Glomerular endothelial cell (primary cell): ENCODE data around the gene POLD3. TPM values are rescaled to one million over a fixed set of nuclear protein-coding genes. Genes with fewer than 3 reads are reported as not detected.

Source experiments
- DNase-seq: peaks from one replicate; pipeline ENCODE4 v3.0.0-alpha.2; 2011; ENCODE audit warnings: low read depth, low spot score; ENCODE audit errors: extremely low read depth
- total RNA-seq: library from RNA; depleted of rRNA; stranded (reverse); fragments of >200 nt; gene quantifications from 2 replicates; pipeline ENCODE4 v1.2.3, GENCODE V29; 2015

Gene POLD3
- total RNA-seq, 1 donor from 2014 or later = 12.1 TPM

- no peak for DNase-seq
Observed at GRCh38 chr11:74672332-74672955, 80.1 kb downstream of the POLD3 start.

- DNase-seq = no peak
Observed at GRCh38 chr11:74672956-74673692, 80.7 kb downstream of the POLD3 start.

- DNase-seq = no peak
Observed at GRCh38 chr11:74673693-74674360, 81.4 kb downstream of the POLD3 start.

- DNase-seq = no peak
Observed at GRCh38 chr11:74675761-74676160, 83.4 kb downstream of the POLD3 start.

GRCh38 chr11:74676596-74676995 lies 84.2 kb downstream of the POLD3 start:
- DNase-seq = no peak

- no peak for DNase-seq
Observed at GRCh38 chr11:74677131-74677530, 84.7 kb downstream of the POLD3 start.

GRCh38 chr11:74678041-74678440 lies 85.7 kb downstream of the POLD3 start:
- no peak for DNase-seq

- DNase-seq = no peak
Observed at GRCh38 chr11:74678591-74679512, 86.5 kb downstream of the POLD3 start.

- DNase-seq = no peak
Observed at GRCh38 chr11:74679513-74679865, 87.1 kb downstream of the POLD3 start.

- no peak for DNase-seq
Observed at GRCh38 chr11:74680035-74680671, 87.8 kb downstream of the POLD3 start.

GRCh38 chr11:74680703-74681531 lies 88.5 kb downstream of the POLD3 start:
- DNase-seq = no peak

- DNase-seq = no peak
Observed at GRCh38 chr11:74681686-74682651, 89.6 kb downstream of the POLD3 start.

GRCh38 chr11:74682731-74683278 lies 90.4 kb downstream of the POLD3 start:
- no peak for DNase-seq

- DNase-seq = no peak
Observed at GRCh38 chr11:74683279-74683871, 91.0 kb downstream of the POLD3 start.

- DNase-seq = no peak
Observed at GRCh38 chr11:74683941-74684481, 91.6 kb downstream of the POLD3 start.

GRCh38 chr11:74684661-74685060 lies 92.3 kb downstream of the POLD3 start:
- DNase-seq = no peak

GRCh38 chr11:74685338-74685737 lies 93.0 kb downstream of the POLD3 start:
- DNase-seq = no peak
